Calu3 (cell line): ENCODE results near the gene SLC22A23. TPM values are rescaled to one million over a fixed set of nuclear protein-coding genes. Genes with fewer than 3 reads are reported as not detected.

Experiments used
- BruUV-seq: library from RNA; stranded (reverse); fragments of 400-500 nt; replicated peaks from 2 replicates; lab custom pipeline; 2021; lab: Mats Ljungman, UMichigan
- CTCF ChIA-PET: fragments of 300-600 bp; sonication (Branson Sonifier 250); formaldehyde crosslinking; loops from one replicate; lab custom pipeline; 2022; ENCODE audit warnings: antibody characterized with exemption; lab: Charles Lee
- DNase-seq: peaks from one replicate; pipeline ENCODE4 v3.0.0; 2022
- H3K27ac Mint-ChIP-seq: one replicate; pipeline ENCODE4 v1.8.0; 2022; ENCODE audit warnings: mixed read lengths; ENCODE audit not compliant: unreplicated experiment
- H3K27me3 Mint-ChIP-seq: one replicate; pipeline ENCODE4 v1.8.0; 2022; ENCODE audit warnings: mixed read lengths; ENCODE audit not compliant: unreplicated experiment
- H3K36me3 Mint-ChIP-seq: one replicate; pipeline ENCODE4 v1.8.0; 2022; ENCODE audit warnings: mild to moderate bottlenecking, moderate library complexity, mixed read lengths; ENCODE audit not compliant: insufficient read depth, unreplicated experiment
- H3K4me1 Mint-ChIP-seq: one replicate; pipeline ENCODE4 v1.8.0; 2022; ENCODE audit warnings: mild to moderate bottlenecking, low read depth, mixed read lengths; ENCODE audit not compliant: unreplicated experiment
- H3K4me3 Mint-ChIP-seq: one replicate; pipeline ENCODE4 v1.8.0; 2022; ENCODE audit warnings: mild to moderate bottlenecking, low read depth, moderate library complexity, mixed read lengths; ENCODE audit not compliant: unreplicated experiment
- H3K9me3 Mint-ChIP-seq: one replicate; pipeline ENCODE4 v1.8.0; 2022; ENCODE audit warnings: low read depth, mixed read lengths; ENCODE audit not compliant: unreplicated experiment
- intact Hi-C: fragments of 100-400 bp; cut with micrococcal nuclease; formaldehyde crosslinking; loops from one replicate; pipeline ENCODE4 v1.10.0; 2022; ENCODE audit not compliant: unreplicated experiment
- total RNA-seq: library from RNA; stranded (reverse); gene quantifications from 2 replicates; pipeline ENCODE4 v1.2.3, GENCODE V29; 2022
- TF ChIP-seq, protein P1 (sequence below): fragments of 200-600 bp; IDR thresholded peaks from one replicate; pipeline ENCODE4 v1.8.0; 2022; ENCODE audit warnings: antibody characterized with exemption; ENCODE audit not compliant: unreplicated experiment

Gene SLC22A23
- total RNA-seq, 1 experiment from 2014 or later: 3.9 TPM

DNA sequence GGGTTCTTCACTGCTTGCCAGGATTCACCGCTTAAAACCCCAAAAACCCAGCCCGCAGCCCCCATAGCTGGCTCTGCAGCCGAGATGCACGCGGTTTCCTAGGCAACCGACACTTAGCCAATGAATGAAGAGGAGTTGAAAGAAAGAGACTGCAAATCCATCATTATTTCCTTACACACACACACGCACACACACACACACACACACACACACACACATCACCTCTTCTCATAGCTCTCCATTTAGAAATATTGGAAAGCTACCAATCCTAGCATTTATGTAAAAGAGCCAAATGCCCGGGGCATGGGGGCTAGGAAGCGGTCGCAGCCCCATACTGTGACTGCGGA, 226.0 kb downstream of the SLC22A23 start:
- intact Hi-C loops: no loop called here
- CTCF ChIA-PET: interaction anchor here (2.2 kb wide), 1 partner anchor 21 kb away, joined by 8 read pairs; no protein-coding TSS in a partner anchor
- BruUV-seq: no TSS peak
- Mint-ChIP-seq H3K4me1 (peaks cover 11% of the 10 kb centered on the region), H3K9me3 (no peaks in the 10 kb centered on the region), H3K4me3 (peak overlapping the region; percentile 73), H3K27me3 (peaks cover 93% of the 10 kb centered on the region), H3K27ac (no peak overlapping the region), H3K36me3 (peaks cover 16% of the 10 kb centered on the region)
- no peak for DNase-seq
- TF ChIP-seq, protein P1, sequence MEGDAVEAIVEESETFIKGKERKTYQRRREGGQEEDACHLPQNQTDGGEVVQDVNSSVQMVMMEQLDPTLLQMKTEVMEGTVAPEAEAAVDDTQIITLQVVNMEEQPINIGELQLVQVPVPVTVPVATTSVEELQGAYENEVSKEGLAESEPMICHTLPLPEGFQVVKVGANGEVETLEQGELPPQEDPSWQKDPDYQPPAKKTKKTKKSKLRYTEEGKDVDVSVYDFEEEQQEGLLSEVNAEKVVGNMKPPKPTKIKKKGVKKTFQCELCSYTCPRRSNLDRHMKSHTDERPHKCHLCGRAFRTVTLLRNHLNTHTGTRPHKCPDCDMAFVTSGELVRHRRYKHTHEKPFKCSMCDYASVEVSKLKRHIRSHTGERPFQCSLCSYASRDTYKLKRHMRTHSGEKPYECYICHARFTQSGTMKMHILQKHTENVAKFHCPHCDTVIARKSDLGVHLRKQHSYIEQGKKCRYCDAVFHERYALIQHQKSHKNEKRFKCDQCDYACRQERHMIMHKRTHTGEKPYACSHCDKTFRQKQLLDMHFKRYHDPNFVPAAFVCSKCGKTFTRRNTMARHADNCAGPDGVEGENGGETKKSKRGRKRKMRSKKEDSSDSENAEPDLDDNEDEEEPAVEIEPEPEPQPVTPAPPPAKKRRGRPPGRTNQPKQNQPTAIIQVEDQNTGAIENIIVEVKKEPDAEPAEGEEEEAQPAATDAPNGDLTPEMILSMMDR: no peak

DNA sequence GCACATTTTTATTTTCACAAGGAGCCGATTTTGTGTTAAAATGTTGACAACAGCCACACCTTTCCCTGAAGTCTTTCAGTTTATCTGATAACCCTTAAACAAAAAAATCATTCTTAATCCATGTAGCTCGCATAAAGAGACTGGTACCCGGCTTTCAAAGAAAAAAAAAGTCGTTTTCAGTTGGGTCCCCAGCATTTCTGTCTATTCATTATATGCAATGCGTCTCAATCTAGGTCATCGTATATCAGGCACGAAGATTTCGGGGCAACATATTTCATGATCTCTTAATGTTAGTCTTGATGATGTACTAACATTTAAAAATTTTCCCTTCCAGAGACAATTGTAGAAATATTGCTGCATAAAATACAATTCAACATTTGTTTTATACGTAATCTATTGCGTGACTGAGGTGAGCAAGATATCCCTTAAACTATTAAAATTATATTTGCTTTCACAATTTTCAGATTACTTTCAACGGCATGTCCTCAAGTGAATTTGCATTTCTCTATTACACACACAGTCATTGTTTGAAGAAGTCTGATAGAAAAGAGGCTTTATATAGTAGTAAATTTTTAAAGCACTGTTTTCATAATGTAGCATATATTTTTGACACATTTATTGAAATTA, 226.5 kb downstream of the SLC22A23 start:
- Mint-ChIP-seq H3K4me1 (peaks cover 11% of the 10 kb centered on the region), H3K9me3 (no peaks in the 10 kb centered on the region), H3K27ac (no peak overlapping the region), H3K4me3 (no peak overlapping the region), H3K27me3 (peaks cover 92% of the 10 kb centered on the region), H3K36me3 (peaks cover 16% of the 10 kb centered on the region)
- TF ChIP-seq, protein P1: no peak
- CTCF ChIA-PET: interaction anchor here (2.2 kb wide), 1 partner anchor 21 kb away, joined by 8 read pairs; no protein-coding TSS in a partner anchor
- no TSS peak for BruUV-seq
- no peak for DNase-seq
- intact Hi-C loops: no loop called here

DNA sequence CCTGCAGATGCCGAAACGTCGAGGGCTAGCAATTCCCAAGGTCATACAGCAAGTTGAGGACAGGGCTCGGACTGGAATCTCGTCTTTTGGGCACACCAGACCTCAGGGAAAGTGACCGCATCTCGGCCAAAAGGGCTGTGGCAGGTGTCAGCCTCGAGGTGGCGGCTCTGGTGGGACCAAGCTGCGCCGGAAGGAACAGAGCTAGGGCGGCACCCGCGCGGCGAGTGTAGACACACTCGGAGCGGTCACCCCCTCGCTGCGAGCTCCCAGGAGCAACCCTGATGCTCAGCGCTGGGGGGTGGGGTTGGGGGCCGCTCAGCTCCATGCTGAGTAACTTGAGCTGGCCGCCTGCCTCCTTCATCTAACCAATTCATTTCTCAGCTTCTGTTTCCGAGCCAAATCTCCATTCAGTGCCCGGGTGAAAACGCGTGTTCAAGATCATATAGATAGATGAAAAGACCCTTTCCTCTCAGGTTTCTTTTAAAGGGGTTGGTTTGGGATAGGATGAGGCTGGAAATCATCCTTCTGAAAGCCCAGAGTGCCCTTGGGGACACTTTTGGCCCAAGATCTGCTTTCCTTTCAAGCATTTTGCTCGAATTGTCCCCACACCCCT, 227.2 kb downstream of the SLC22A23 start:
- TF ChIP-seq, protein P1: no peak
- Mint-ChIP-seq H3K27ac (no peak overlapping the region), H3K4me1 (peaks cover 11% of the 10 kb centered on the region), H3K27me3 (peaks cover 90% of the 10 kb centered on the region), H3K9me3 (no peaks in the 10 kb centered on the region), H3K36me3 (peaks cover 16% of the 10 kb centered on the region), H3K4me3 (no peak overlapping the region)
- DNase-seq: no peak
- CTCF ChIA-PET: interaction anchor here (2.2 kb wide), 1 partner anchor 22 kb away, joined by 8 read pairs; no protein-coding TSS in a partner anchor
- intact Hi-C loops: no loop called here
- BruUV-seq: no TSS peak

DNA sequence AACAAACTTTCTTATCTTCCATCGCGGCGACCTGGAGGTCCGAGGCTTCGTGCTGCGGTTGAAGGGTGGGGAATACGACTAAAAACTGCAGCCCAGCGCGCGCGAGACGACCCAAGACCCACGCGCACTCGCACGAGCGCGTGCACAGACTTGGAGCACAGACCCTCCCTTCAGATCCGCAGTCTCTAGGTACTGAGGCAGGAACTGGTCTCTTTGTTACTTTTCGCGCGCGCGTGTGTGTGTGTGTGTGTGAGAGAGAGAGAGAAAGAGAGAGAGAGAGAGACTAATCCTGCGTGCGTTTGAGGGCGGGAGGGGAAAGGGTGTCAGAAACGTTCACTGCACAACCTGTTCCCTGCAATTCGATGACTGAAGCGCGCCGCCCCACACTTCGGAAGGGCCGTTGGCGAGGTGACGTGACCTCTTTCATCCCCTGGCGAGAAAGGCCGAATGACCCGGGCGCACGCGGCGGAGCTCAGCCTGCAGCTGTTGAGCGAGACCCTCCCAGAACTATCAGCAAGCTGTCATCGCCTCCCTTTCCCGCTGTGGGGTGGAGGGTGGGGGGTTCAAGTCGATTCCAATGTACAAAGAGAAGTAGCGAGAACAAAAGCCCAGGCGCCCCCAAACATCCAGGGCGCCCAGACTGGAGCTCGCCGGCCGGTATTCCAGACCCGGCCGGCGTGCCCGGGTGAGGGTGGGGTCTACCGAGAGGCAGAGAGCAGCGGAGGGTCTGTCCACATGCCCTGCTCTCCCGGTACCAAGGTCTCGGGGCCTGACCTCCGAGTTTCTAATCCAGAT, 227.9 kb downstream of the SLC22A23 start:
- intact Hi-C loops: no loop called here
- DNase-seq: no peak
- BruUV-seq: no TSS peak
- H3K4me1 Mint-ChIP-seq: peaks cover 11% of the 10 kb centered on the region
- CTCF ChIA-PET: interaction anchor here (2.2 kb wide), 1 partner anchor 23 kb away, joined by 8 read pairs; no protein-coding TSS in a partner anchor
- no peak overlapping the region for H3K27ac Mint-ChIP-seq
- TF ChIP-seq, protein P1: no peak
- peaks cover 90% of the 10 kb centered on the region for H3K27me3 Mint-ChIP-seq
- no peaks in the 10 kb centered on the region for H3K9me3 Mint-ChIP-seq
- peaks cover 16% of the 10 kb centered on the region for H3K36me3 Mint-ChIP-seq
- H3K4me3 Mint-ChIP-seq: peak overlapping the region; percentile 62
